DMS114 treated with DMSO at 0.1 percent for 48 hours (cell line): ENCODE measurements around the gene FOXK2.

ENCODE experiments used
- DNase-seq: peaks from one replicate; lab custom pipeline; 2025; ENCODE audit not compliant: unreplicated experiment; lab: John Stamatoyannopoulos, UW

The FOXK2 gene

GRCh38 chr17:82633343-82633742, 113.8 kb downstream of the FOXK2 start:
- DNase-seq, result no peak

- no peak for DNase-seq
Observed at GRCh38 chr17:82636626-82637598, 117.4 kb downstream of the FOXK2 start.

GRCh38 chr17:82638183-82638773, 118.7 kb downstream of the FOXK2 start:
- DNase-seq, result no peak

GRCh38 chr17:82639628-82640027, 120.1 kb downstream of the FOXK2 start:
- no peak for DNase-seq

GRCh38 chr17:82640036-82640435, 120.5 kb downstream of the FOXK2 start:
- no peak for DNase-seq

- DNase-seq, result no peak
Observed at GRCh38 chr17:82642022-82642421, 122.5 kb downstream of the FOXK2 start.

- no peak for DNase-seq
Observed at GRCh38 chr17:82644148-82644547, 124.6 kb downstream of the FOXK2 start.

GRCh38 chr17:82645516-82645915, 126.0 kb downstream of the FOXK2 start:
- DNase-seq, result no peak

GRCh38 chr17:82647593-82648164, 128.1 kb downstream of the FOXK2 start:
- no peak for DNase-seq

- DNase-seq, result peak; percentile 70
Observed at GRCh38 chr17:82648165-82648668, 128.7 kb downstream of the FOXK2 start, which contains the start of gene WDR45B. Gene WDR45B, minus strand, starts transcription at chr17:82648444. Its CDS starts 104 bp downstream, at chr17:82648340.

GRCh38 chr17:82648742-82649331, 129.3 kb downstream of the FOXK2 start:
- no peak for DNase-seq

GRCh38 chr17:82649501-82650261, 130.1 kb downstream of the FOXK2 start:
- no peak for DNase-seq

GRCh38 chr17:82650723-82651122, 131.2 kb downstream of the FOXK2 start:
- no peak for DNase-seq

GRCh38 chr17:82653651-82654528, 134.4 kb downstream of the FOXK2 start:
- no peak for DNase-seq
